ENCODE results near the gene TGFBR3.

GRCh38 chr1:91863498-91863897 is 22.5 kb downstream of the TGFBR3 start:
- no peak for TF ChIP-seq ATF1 (CRISPR knock-in tag; IDR thresholded peaks at IDR 0.05)
- no peak for TF ChIP-seq ATF1 (tag; IDR thresholded peaks at IDR 0.05)
- TF ChIP-seq, protein P1, sequence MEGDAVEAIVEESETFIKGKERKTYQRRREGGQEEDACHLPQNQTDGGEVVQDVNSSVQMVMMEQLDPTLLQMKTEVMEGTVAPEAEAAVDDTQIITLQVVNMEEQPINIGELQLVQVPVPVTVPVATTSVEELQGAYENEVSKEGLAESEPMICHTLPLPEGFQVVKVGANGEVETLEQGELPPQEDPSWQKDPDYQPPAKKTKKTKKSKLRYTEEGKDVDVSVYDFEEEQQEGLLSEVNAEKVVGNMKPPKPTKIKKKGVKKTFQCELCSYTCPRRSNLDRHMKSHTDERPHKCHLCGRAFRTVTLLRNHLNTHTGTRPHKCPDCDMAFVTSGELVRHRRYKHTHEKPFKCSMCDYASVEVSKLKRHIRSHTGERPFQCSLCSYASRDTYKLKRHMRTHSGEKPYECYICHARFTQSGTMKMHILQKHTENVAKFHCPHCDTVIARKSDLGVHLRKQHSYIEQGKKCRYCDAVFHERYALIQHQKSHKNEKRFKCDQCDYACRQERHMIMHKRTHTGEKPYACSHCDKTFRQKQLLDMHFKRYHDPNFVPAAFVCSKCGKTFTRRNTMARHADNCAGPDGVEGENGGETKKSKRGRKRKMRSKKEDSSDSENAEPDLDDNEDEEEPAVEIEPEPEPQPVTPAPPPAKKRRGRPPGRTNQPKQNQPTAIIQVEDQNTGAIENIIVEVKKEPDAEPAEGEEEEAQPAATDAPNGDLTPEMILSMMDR (IDR thresholded peaks at IDR 0.05 in 2 of 3, conservative IDR thresholded peaks at IDR 0.05 in 1 of 3; ENCODE audit: insufficient read depth in 2 of 3, low read depth in 1 of 3, low read length in 3 of 3), result no peak
- no peak for TF ChIP-seq GTF2A2 (tag; IDR thresholded peaks at IDR 0.05)
- no peak for TF ChIP-seq MEF2D (tag; conservative IDR thresholded peaks at IDR 0.05; ENCODE audit: low read depth)
- TF ChIP-seq USF2 (CRISPR knock-in tag; IDR thresholded peaks at IDR 0.05), result no peak
- TF ChIP-seq FOXA3 (CRISPR knock-in tag; conservative IDR thresholded peaks at IDR 0.05 in 1 of 2, IDR thresholded peaks at IDR 0.05 in 1 of 2), result no peak
- no peak for TF ChIP-seq RBBP5 (IDR thresholded peaks at IDR 0.05; ENCODE audit: borderline replicate concordance, insufficient read depth, low read length, poor library complexity, severe bottlenecking)
- no peak for TF ChIP-seq RCOR1 (IDR thresholded peaks at IDR 0.05; ENCODE audit: borderline replicate concordance in 1 of 2, low read depth in 2 of 2, low read length in 2 of 2)
- TF ChIP-seq, protein P2, sequence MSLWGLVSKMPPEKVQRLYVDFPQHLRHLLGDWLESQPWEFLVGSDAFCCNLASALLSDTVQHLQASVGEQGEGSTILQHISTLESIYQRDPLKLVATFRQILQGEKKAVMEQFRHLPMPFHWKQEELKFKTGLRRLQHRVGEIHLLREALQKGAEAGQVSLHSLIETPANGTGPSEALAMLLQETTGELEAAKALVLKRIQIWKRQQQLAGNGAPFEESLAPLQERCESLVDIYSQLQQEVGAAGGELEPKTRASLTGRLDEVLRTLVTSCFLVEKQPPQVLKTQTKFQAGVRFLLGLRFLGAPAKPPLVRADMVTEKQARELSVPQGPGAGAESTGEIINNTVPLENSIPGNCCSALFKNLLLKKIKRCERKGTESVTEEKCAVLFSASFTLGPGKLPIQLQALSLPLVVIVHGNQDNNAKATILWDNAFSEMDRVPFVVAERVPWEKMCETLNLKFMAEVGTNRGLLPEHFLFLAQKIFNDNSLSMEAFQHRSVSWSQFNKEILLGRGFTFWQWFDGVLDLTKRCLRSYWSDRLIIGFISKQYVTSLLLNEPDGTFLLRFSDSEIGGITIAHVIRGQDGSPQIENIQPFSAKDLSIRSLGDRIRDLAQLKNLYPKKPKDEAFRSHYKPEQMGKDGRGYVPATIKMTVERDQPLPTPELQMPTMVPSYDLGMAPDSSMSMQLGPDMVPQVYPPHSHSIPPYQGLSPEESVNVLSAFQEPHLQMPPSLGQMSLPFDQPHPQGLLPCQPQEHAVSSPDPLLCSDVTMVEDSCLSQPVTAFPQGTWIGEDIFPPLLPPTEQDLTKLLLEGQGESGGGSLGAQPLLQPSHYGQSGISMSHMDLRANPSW (CRISPR knock-in tag; IDR thresholded peaks at IDR 0.05), result no peak
- TF ChIP-seq MLX (CRISPR knock-in tag; conservative IDR thresholded peaks at IDR 0.05), result no peak
- TF ChIP-seq MAFF (IDR thresholded peaks at IDR 0.05; ENCODE audit: low read length), result no peak
- TF ChIP-seq NFIC (IDR thresholded peaks at IDR 0.05), result no peak
